B cell (primary cell): ENCODE results near the gene IFNE. TPM values are rescaled to one million over a fixed set of nuclear protein-coding genes. Genes with fewer than 3 reads are reported as not detected.

Source experiments
- ATAC-seq: fragments of 200-7000 bp; cut with Tn5 transposase; one replicate; pipeline ENCODE4 v1.10.0; 2021; ENCODE audit warnings: low read depth, mild to moderate bottlenecking, moderate number of reproducible peaks, moderate library complexity
- CTCF ChIA-PET: fragments of 350-600 bp; sonication (Branson Sonifier 250); formaldehyde crosslinking; loops from one replicate; lab custom pipeline; 2021; ENCODE audit warnings: antibody characterized with exemption, inconsistent platforms; lab: Charles Lee
- POLR2A ChIA-PET: fragments of 350-600 bp; sonication (Branson Sonifier 250); formaldehyde crosslinking; loops from one replicate; lab custom pipeline; 2021; ENCODE audit warnings: antibody characterized with exemption; lab: Charles Lee
- DNase-seq: peaks from one replicate; pipeline ENCODE4 v3.0.0; 2013
- H2AFZ ChIP-seq: 2 replicates; pipeline ENCODE4 v1.6.1; 2012; ENCODE audit warnings: mild to moderate bottlenecking, low read depth, low read length; ENCODE audit not compliant: insufficient read depth, poor library complexity, severe bottlenecking
- H3K27ac ChIP-seq, 2 donors: 1 replicate in 1 of 2; 2 replicates in 1 of 2; pipeline ENCODE4 v1.5.1; 2012 to 2013; ENCODE audit warnings: low read length in 2 of 2, mild to moderate bottlenecking in 2 of 2, moderate library complexity in 1 of 2
- H3K27me3 ChIP-seq, 4 experiments: fragments of 200-600 bp in 1 of 4; sonication (generic) in 1 of 4; replicated peaks in 1 of 4; 1 replicate in 2 of 4; 2 replicates in 2 of 4; pipeline versions ENCODE4 v1.6.1 to v1.7.0; 2013 to 2016; ENCODE audit warnings: low read length in 3 of 4, mild to moderate bottlenecking in 2 of 4, mixed read lengths in 1 of 4, moderate library complexity in 1 of 4; ENCODE audit not compliant: insufficient read depth in 4 of 4, control insufficient read depth in 3 of 4; ENCODE audit errors: control extremely low read depth in 1 of 4
- H3K36me3 ChIP-seq, 2 experiments: replicated peaks in 1 of 2; 1 replicate in 1 of 2; 2 replicates in 1 of 2; pipeline versions ENCODE4 v1.6.1 to v1.7.1; 2013; ENCODE audit warnings: low read length in 1 of 2; ENCODE audit not compliant: insufficient read depth in 2 of 2, control insufficient read depth in 1 of 2; ENCODE audit errors: control extremely low read depth in 1 of 2, extremely low read depth in 1 of 2
- H3K4me1 ChIP-seq, 2 donors: fragments of 200-600 bp in 1 of 2; sonication (generic) in 1 of 2; 1 replicate in 1 of 2; 2 replicates in 1 of 2; pipeline versions ENCODE4 v1.5.1 to v1.6.1; 2013 to 2017; ENCODE audit warnings: low read length in 2 of 2; ENCODE audit not compliant: control insufficient read depth in 2 of 2, insufficient read depth in 2 of 2
- H3K4me2 ChIP-seq: replicated peaks from 2 replicates; pipeline ENCODE3; 2012; ENCODE audit warnings: mild to moderate bottlenecking, low read depth, low read length; ENCODE audit not compliant: poor library complexity, severe bottlenecking
- H3K4me3 ChIP-seq, 5 experiments: fragments of 200-600 bp in 1 of 5; sonication (generic) in 1 of 5; 1 replicate in 3 of 5; 2 replicates in 2 of 5; pipeline versions ENCODE4 v1.5.1 to v1.7.0; 2011 to 2016; ENCODE audit warnings: low read length in 4 of 5, mild to moderate bottlenecking in 4 of 5, low read depth in 2 of 5, control low read depth in 1 of 5, moderate library complexity in 1 of 5; ENCODE audit not compliant: insufficient read depth in 1 of 5; ENCODE audit errors: control extremely low read depth in 1 of 5, extremely low read depth in 1 of 5
- H3K79me2 ChIP-seq: fragments of 200-600 bp; sonication (generic); one replicate; pipeline ENCODE4 v1.6.0; 2016; ENCODE audit warnings: low read length; ENCODE audit not compliant: control insufficient read depth, insufficient read depth
- H3K9ac ChIP-seq: fragments of 200-600 bp; sonication (generic); 2 replicates; pipeline ENCODE4 v1.6.1; 2017; ENCODE audit warnings: mild to moderate bottlenecking, low read length, moderate library complexity
- H3K9me3 ChIP-seq, 3 donors: one replicate each; pipeline versions ENCODE4 v1.6.1 to v1.7.1; 2013; ENCODE audit warnings: low read length in 2 of 3; ENCODE audit not compliant: control insufficient read depth in 2 of 3, insufficient read depth in 1 of 3; ENCODE audit errors: control extremely low read depth in 1 of 3
- H4K20me1 ChIP-seq: 2 replicates; pipeline ENCODE4 v1.6.0; 2012; ENCODE audit warnings: mild to moderate bottlenecking, low read length; ENCODE audit not compliant: insufficient read depth, control insufficient read depth, poor library complexity, severe bottlenecking
- H3K27ac Mint-ChIP-seq: one replicate; pipeline ENCODE4 v1.8.0; 2021; ENCODE audit warnings: mixed read lengths
- H3K27me3 Mint-ChIP-seq: one replicate; pipeline ENCODE4 v1.8.0; 2021; ENCODE audit warnings: mixed read lengths
- H3K4me1 Mint-ChIP-seq: one replicate; pipeline ENCODE4 v1.8.0; 2021; ENCODE audit warnings: mixed read lengths
- H3K4me3 Mint-ChIP-seq: one replicate; pipeline ENCODE4 v1.8.0; 2021; ENCODE audit warnings: mixed read lengths
- H3K9me3 Mint-ChIP-seq: one replicate; pipeline ENCODE4 v1.8.0; 2022; ENCODE audit warnings: mixed read lengths; ENCODE audit not compliant: insufficient read depth
- EZH2 ChIP-seq: IDR thresholded peaks from 2 replicates; pipeline ENCODE4 v1.6.1; 2012; ENCODE audit warnings: borderline replicate concordance, low read depth, mild to moderate bottlenecking, moderate library complexity, low read length; ENCODE audit not compliant: insufficient read depth, poor library complexity, severe bottlenecking
- WGBS: methylation state at CpG from one replicate; pipeline ENCODE4 v1.1.5; 2013; ENCODE audit warnings: missing lambda C conversion rate; ENCODE audit not compliant: insufficient coverage; 5-methylcytosine and 5-hydroxymethylcytosine counted together
- intact Hi-C: fragments of 100-400 bp; cut with micrococcal nuclease; formaldehyde crosslinking; loops from one replicate; pipeline ENCODE4 v1.10.0; 2022
- polyA plus RNA-seq: library from polyadenylated mRNA; depleted of rRNA; stranded (reverse); fragments of >200 nt; gene quantifications from 2 replicates; pipeline ENCODE4 v1.2.3, GENCODE V29; 2012
- total RNA-seq, 2 donors: library from RNA; stranded (reverse); fragments of 120-200 nt in 1 of 2; gene quantifications; 1 replicate in 1 of 2; 2 replicates in 1 of 2; pipeline versions ENCODE4 v1.2.3 to v1.2.4, GENCODE V29; 2013 to 2022
- TF ChIP-seq, protein P1 (sequence below): fragments of 200-600 bp; IDR thresholded peaks from one replicate; pipeline ENCODE4 v1.8.0; 2022; ENCODE audit warnings: antibody characterized with exemption, mild to moderate bottlenecking

Gene IFNE
- total and polyA plus RNA-seq, 2 donors (not counting 1 experiment from before 2014, with no cell fraction given): not detected

GRCh38 chr9:21519855-21520434 is 37.8 kb upstream of the IFNE start:
- no peaks in the 10 kb centered on the region for H3K27me3 ChIP-seq
- Mint-ChIP-seq H3K4me3 (no peak overlapping the region), H3K9me3 (no peaks in the 10 kb centered on the region), H3K27ac (no peak overlapping the region), H3K27me3 (peaks cover 15% of the 10 kb centered on the region), H3K4me1 (no peaks in the 10 kb centered on the region)
- intact Hi-C loops: no loop called here
- H3K4me2 ChIP-seq: no peak overlapping the region
- DNase-seq (no peak), ATAC-seq (no peak)
- H3K9me3 ChIP-seq: no peaks in the 10 kb centered on the region
- no peaks in the 10 kb centered on the region for H4K20me1 ChIP-seq
- no peaks in the 10 kb centered on the region for H3K36me3 ChIP-seq
- H3K79me2 ChIP-seq: no peaks in the 10 kb centered on the region
- ChIA-PET CTCF (no interaction called here), POLR2A (no interaction called here)
- H2AFZ ChIP-seq: no peak overlapping the region
- H3K9ac ChIP-seq: no peak overlapping the region
- TF ChIP-seq, protein P1, sequence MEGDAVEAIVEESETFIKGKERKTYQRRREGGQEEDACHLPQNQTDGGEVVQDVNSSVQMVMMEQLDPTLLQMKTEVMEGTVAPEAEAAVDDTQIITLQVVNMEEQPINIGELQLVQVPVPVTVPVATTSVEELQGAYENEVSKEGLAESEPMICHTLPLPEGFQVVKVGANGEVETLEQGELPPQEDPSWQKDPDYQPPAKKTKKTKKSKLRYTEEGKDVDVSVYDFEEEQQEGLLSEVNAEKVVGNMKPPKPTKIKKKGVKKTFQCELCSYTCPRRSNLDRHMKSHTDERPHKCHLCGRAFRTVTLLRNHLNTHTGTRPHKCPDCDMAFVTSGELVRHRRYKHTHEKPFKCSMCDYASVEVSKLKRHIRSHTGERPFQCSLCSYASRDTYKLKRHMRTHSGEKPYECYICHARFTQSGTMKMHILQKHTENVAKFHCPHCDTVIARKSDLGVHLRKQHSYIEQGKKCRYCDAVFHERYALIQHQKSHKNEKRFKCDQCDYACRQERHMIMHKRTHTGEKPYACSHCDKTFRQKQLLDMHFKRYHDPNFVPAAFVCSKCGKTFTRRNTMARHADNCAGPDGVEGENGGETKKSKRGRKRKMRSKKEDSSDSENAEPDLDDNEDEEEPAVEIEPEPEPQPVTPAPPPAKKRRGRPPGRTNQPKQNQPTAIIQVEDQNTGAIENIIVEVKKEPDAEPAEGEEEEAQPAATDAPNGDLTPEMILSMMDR: no peak
- no peak for TF ChIP-seq EZH2
- no peak overlapping the region for H3K27ac ChIP-seq
- 100% methylated on average over 1 of the region's 2 CpGs for WGBS
- H3K4me3 ChIP-seq: no peak overlapping the region
- H3K4me1 ChIP-seq: no peaks in the 10 kb centered on the region

- H3K27ac Mint-ChIP-seq: no peak overlapping the region
Measured at GRCh38 chr9:21516796-21517195, 34.7 kb upstream of the IFNE start.

More at GRCh38 chr9:21516796-21517195, 34.7 kb upstream of the IFNE start:
- intact Hi-C loops: no loop called here
- no peak for DNase-seq
- Mint-ChIP-seq H3K4me1 (no peaks in the 10 kb centered on the region), H3K9me3 (no peaks in the 10 kb centered on the region), H3K4me3 (no peak overlapping the region), H3K27me3 (peaks cover 5% of the 10 kb centered on the region)
- TF ChIP-seq, protein P1: no peak
- no peak for TF ChIP-seq EZH2
- ChIA-PET POLR2A (no interaction called here), CTCF (no interaction called here)
- Histone ChIP-seq H3K27me3 (no peaks in the 10 kb centered on the region), H3K4me1 (no peaks in the 10 kb centered on the region), H2AFZ (no peak overlapping the region), H3K36me3 (no peaks in the 10 kb centered on the region), H3K27ac (no peak overlapping the region), H3K4me3 (no peak overlapping the region), H4K20me1 (no peaks in the 10 kb centered on the region), H3K4me2 (no peak overlapping the region), H3K9ac (no peak overlapping the region), H3K79me2 (no peaks in the 10 kb centered on the region), H3K9me3 (no peaks in the 10 kb centered on the region)
- no peak for ATAC-seq
- WGBS: no CpG with 5 or more reads among the region's 3 CpGs
